Neural crest cell (in vitro differentiated cells): ENCODE results near the gene RGR. TPM values are rescaled to one million over a fixed set of nuclear protein-coding genes. Genes with fewer than 3 reads are reported as not detected.
A peak's percentile ranks its signal among the peaks of the same experiment; 100 is the strongest.

Source experiments
- DNase-seq: peaks from one replicate; pipeline ENCODE4 v3.0.0; 2021; ENCODE audit warnings: low read depth, mixed read lengths, low spot score
- H3K27ac Mint-ChIP-seq: one replicate; pipeline ENCODE4 v1.8.0; 2021; ENCODE audit warnings: mild to moderate bottlenecking, mixed read lengths; ENCODE audit not compliant: unreplicated experiment
- H3K27me3 Mint-ChIP-seq: 2 replicates; pipeline ENCODE4 v1.8.0; 2021; ENCODE audit warnings: low read depth, mild to moderate bottlenecking, mixed read lengths
- H3K36me3 Mint-ChIP-seq: 2 replicates; pipeline ENCODE4 v1.8.0; 2021; ENCODE audit warnings: low read depth, mild to moderate bottlenecking, mixed read lengths
- H3K4me1 Mint-ChIP-seq: 2 replicates; pipeline ENCODE4 v1.8.0; 2021; ENCODE audit warnings: mixed read lengths
- H3K4me3 Mint-ChIP-seq: one replicate; pipeline ENCODE4 v1.8.0; 2021; ENCODE audit warnings: mild to moderate bottlenecking, mixed read lengths
- H3K9me3 Mint-ChIP-seq: 2 replicates; pipeline ENCODE4 v1.8.0; 2021; ENCODE audit warnings: mixed read lengths
- CTCF ChIP-seq: fragments of 200-600 bp; sonication (generic); conservative IDR thresholded peaks from 2 replicates; pipeline ENCODE4 v1.5.0; 2021; ENCODE audit warnings: antibody characterized with exemption, mild to moderate bottlenecking
- long read RNA-seq: library from polyadenylated mRNA; unstranded; transcript quantifications from one replicate; pipeline ENCODE4 v2.0.0, GENCODE V29; 2020
- total RNA-seq: library from RNA; stranded (reverse); gene quantifications from 2 replicates; pipeline ENCODE4 v1.2.1, GENCODE V29; 2021

RGR gene
- total RNA-seq, result 0.23 TPM in 1 of 2 replicates, not detected in the other
- long read RNA-seq, result 0 reads

GRCh38 chr10:84244651-84245270 lies at the start of gene RGR:
RGR (plus strand) TSS chr10:84245053; CDS start chr10:84245091, 38 bp downstream.
- DNase-seq, result peak; percentile 41
- Mint-ChIP-seq H3K9me3 (no peaks in the 10 kb centered on the region), H3K4me3 (peak within 1 kb of the TSS; percentile 70), H3K27ac (peak within 1 kb of the TSS; percentile 52), H3K4me1 (peaks cover 30% of the 10 kb centered on the region), H3K27me3 (peaks cover 5% of the 10 kb centered on the region), H3K36me3 (no peaks in the 10 kb centered on the region)
- no peak for TF ChIP-seq CTCF

GRCh38 chr10:84196083-84196482 lies 48.8 kb upstream of the RGR start:
- H3K4me3 Mint-ChIP-seq, result no peak overlapping the region
- no peak for TF ChIP-seq CTCF
- H3K36me3 Mint-ChIP-seq, result no peaks in the 10 kb centered on the region
- no peak for DNase-seq
- H3K27ac Mint-ChIP-seq, result no peak overlapping the region
- H3K9me3 Mint-ChIP-seq, result no peaks in the 10 kb centered on the region
- peaks cover 19% of the 10 kb centered on the region for H3K27me3 Mint-ChIP-seq
- H3K4me1 Mint-ChIP-seq, result no peaks in the 10 kb centered on the region

- H3K27ac Mint-ChIP-seq, result no peak overlapping the region
- no peaks in the 10 kb centered on the region for H3K9me3 Mint-ChIP-seq
- H3K27me3 Mint-ChIP-seq, result peaks cover 17% of the 10 kb centered on the region
- H3K4me1 Mint-ChIP-seq, result no peaks in the 10 kb centered on the region
- no peak overlapping the region for H3K4me3 Mint-ChIP-seq
- no peak for TF ChIP-seq CTCF
- no peaks in the 10 kb centered on the region for H3K36me3 Mint-ChIP-seq
- no peak for DNase-seq
Observed at GRCh38 chr10:84196941-84197340, 47.9 kb upstream of the RGR start.

GRCh38 chr10:84197643-84198042 lies 47.2 kb upstream of the RGR start:
- H3K36me3 Mint-ChIP-seq, result no peaks in the 10 kb centered on the region
- no peak overlapping the region for H3K4me3 Mint-ChIP-seq
- no peak for DNase-seq
- H3K27ac Mint-ChIP-seq, result no peak overlapping the region
- H3K4me1 Mint-ChIP-seq, result no peaks in the 10 kb centered on the region
- TF ChIP-seq CTCF, result no peak
- H3K9me3 Mint-ChIP-seq, result no peaks in the 10 kb centered on the region
- H3K27me3 Mint-ChIP-seq, result peaks cover 14% of the 10 kb centered on the region

- H3K27ac Mint-ChIP-seq, result no peak overlapping the region
- no peak for DNase-seq
- no peaks in the 10 kb centered on the region for H3K4me1 Mint-ChIP-seq
- no peaks in the 10 kb centered on the region for H3K9me3 Mint-ChIP-seq
- no peak for TF ChIP-seq CTCF
- H3K36me3 Mint-ChIP-seq, result no peaks in the 10 kb centered on the region
- H3K27me3 Mint-ChIP-seq, result peaks cover 12% of the 10 kb centered on the region
- peak overlapping the region; percentile 12 for H3K4me3 Mint-ChIP-seq
Observed at GRCh38 chr10:84198206-84198915, 46.5 kb upstream of the RGR start.
